Ectodermal cell (in vitro differentiated cells): ENCODE results near the gene PRTFDC1.

Source experiments
- H3K27ac ChIP-seq: 2 replicates; pipeline ENCODE4 v1.7.0; 2013; ENCODE audit warnings: mild to moderate bottlenecking, low read depth, low read length; ENCODE audit not compliant: insufficient read depth, poor library complexity, severe bottlenecking
- H3K27me3 ChIP-seq: 2 replicates; pipeline ENCODE4 v1.7.0; 2013; ENCODE audit warnings: mild to moderate bottlenecking, low read length; ENCODE audit not compliant: insufficient read depth, control insufficient read depth, poor library complexity, severe bottlenecking
- H3K36me3 ChIP-seq: one replicate; pipeline ENCODE4 v1.7.0; 2013; ENCODE audit warnings: low read length; ENCODE audit not compliant: control insufficient read depth, insufficient read depth
- H3K4me1 ChIP-seq: one replicate; pipeline ENCODE4 v1.7.0; 2013; ENCODE audit warnings: low read length; ENCODE audit not compliant: control insufficient read depth, insufficient read depth
- H3K4me3 ChIP-seq: 2 replicates; pipeline ENCODE4 v1.7.0; 2013; ENCODE audit warnings: low read depth, low read length, control low read depth; ENCODE audit not compliant: insufficient read depth
- H3K9me3 ChIP-seq: 2 replicates; pipeline ENCODE4 v1.7.0; 2013; ENCODE audit warnings: mild to moderate bottlenecking, low read length, moderate library complexity; ENCODE audit not compliant: control insufficient read depth
- WGBS, 2 experiments: methylation state at CpG; one replicate each; pipeline ENCODE4 v1.1.7; 2013; ENCODE audit warnings: missing lambda C conversion rate in 2 of 2; 5-methylcytosine and 5-hydroxymethylcytosine counted together

Gene PRTFDC1

GRCh38 chr10:24869354-24870015 is 82.9 kb downstream of the PRTFDC1 start:
- H3K27ac ChIP-seq, result no peak overlapping the region
- no peaks in the 10 kb centered on the region for H3K27me3 ChIP-seq
- H3K4me3 ChIP-seq, result no peak overlapping the region
- H3K36me3 ChIP-seq, result no peaks in the 10 kb centered on the region
- H3K4me1 ChIP-seq, result peaks cover 7% of the 10 kb centered on the region
- 71 to 93% methylated on average over 2 of the region's 2 CpGs for WGBS, 2 experiments
- no peaks in the 10 kb centered on the region for H3K9me3 ChIP-seq

- no peak overlapping the region for H3K4me3 ChIP-seq
- 78 to 81% methylated on average over 7 of the region's 7 CpGs for WGBS, 2 experiments
Observed at GRCh38 chr10:24866604-24867583, 85.5 kb downstream of the PRTFDC1 start.

GRCh38 chr10:24865783-24866182 is 86.6 kb downstream of the PRTFDC1 start:
- no peak overlapping the region for H3K4me3 ChIP-seq
- no peaks in the 10 kb centered on the region for H3K4me1 ChIP-seq
- no peaks in the 10 kb centered on the region for H3K27me3 ChIP-seq
- no peaks in the 10 kb centered on the region for H3K9me3 ChIP-seq
- H3K27ac ChIP-seq, result no peak overlapping the region
- 91 to 93% methylated on average over 3 of the region's 3 CpGs for WGBS, 2 experiments
- H3K36me3 ChIP-seq, result no peaks in the 10 kb centered on the region

More at GRCh38 chr10:24866604-24867583, 85.5 kb downstream of the PRTFDC1 start:
- no peaks in the 10 kb centered on the region for H3K27me3 ChIP-seq
- no peaks in the 10 kb centered on the region for H3K9me3 ChIP-seq
- H3K27ac ChIP-seq, result no peak overlapping the region
- H3K36me3 ChIP-seq, result no peaks in the 10 kb centered on the region
- peaks cover 1% of the 10 kb centered on the region for H3K4me1 ChIP-seq

- no peaks in the 10 kb centered on the region for H3K4me1 ChIP-seq
- H3K27ac ChIP-seq, result no peak overlapping the region
- H3K9me3 ChIP-seq, result no peaks in the 10 kb centered on the region
- WGBS, 2 experiments, result 97 to 99% methylated on average over 3 of the region's 3 CpGs
- H3K36me3 ChIP-seq, result no peaks in the 10 kb centered on the region
- no peaks in the 10 kb centered on the region for H3K27me3 ChIP-seq
- no peak overlapping the region for H3K4me3 ChIP-seq
Observed at GRCh38 chr10:24862589-24862988, 89.8 kb downstream of the PRTFDC1 start.

GRCh38 chr10:24858288-24859270 is 93.8 kb downstream of the PRTFDC1 start:
- no peaks in the 10 kb centered on the region for H3K36me3 ChIP-seq
- H3K4me3 ChIP-seq, result no peak overlapping the region
- no peaks in the 10 kb centered on the region for H3K9me3 ChIP-seq
- WGBS, 2 experiments, result 66% methylated on average over 10 of the region's 10 CpGs
- H3K4me1 ChIP-seq, result no peaks in the 10 kb centered on the region
- H3K27me3 ChIP-seq, result no peaks in the 10 kb centered on the region
- no peak overlapping the region for H3K27ac ChIP-seq

- H3K9me3 ChIP-seq, result no peaks in the 10 kb centered on the region
- no peak overlapping the region for H3K27ac ChIP-seq
- H3K4me3 ChIP-seq, result no peak overlapping the region
- no peaks in the 10 kb centered on the region for H3K4me1 ChIP-seq
- WGBS, 2 experiments, result 85 to 88% methylated on average over 8 of the region's 8 CpGs
- H3K36me3 ChIP-seq, result no peaks in the 10 kb centered on the region
- no peaks in the 10 kb centered on the region for H3K27me3 ChIP-seq
Observed at GRCh38 chr10:24857031-24857725, 95.2 kb downstream of the PRTFDC1 start.

GRCh38 chr10:24854256-24854655 is 98.2 kb downstream of the PRTFDC1 start:
- 93 to 94% methylated on average over 6 of the region's 6 CpGs for WGBS, 2 experiments
- Histone ChIP-seq H3K4me1 (peaks cover 3% of the 10 kb centered on the region), H3K36me3 (no peaks in the 10 kb centered on the region), H3K27ac (no peak overlapping the region), H3K27me3 (no peaks in the 10 kb centered on the region), H3K9me3 (no peaks in the 10 kb centered on the region), H3K4me3 (no peak overlapping the region)

- Histone ChIP-seq H3K27me3 (no peaks in the 10 kb centered on the region), H3K4me1 (peaks cover 3% of the 10 kb centered on the region), H3K9me3 (no peaks in the 10 kb centered on the region), H3K36me3 (no peaks in the 10 kb centered on the region), H3K27ac (no peak overlapping the region), H3K4me3 (no peak overlapping the region)
Observed at GRCh38 chr10:24853661-24854060, 98.7 kb downstream of the PRTFDC1 start.

GRCh38 chr10:24851629-24852028 is 100.8 kb downstream of the PRTFDC1 start:
- no peak overlapping the region for H3K4me3 ChIP-seq
- no peak overlapping the region for H3K27ac ChIP-seq
- peaks cover 9% of the 10 kb centered on the region for H3K4me1 ChIP-seq
- WGBS, 2 experiments, result 82 to 84% methylated on average over 11 of the region's 11 CpGs
- H3K27me3 ChIP-seq, result no peaks in the 10 kb centered on the region
- no peaks in the 10 kb centered on the region for H3K36me3 ChIP-seq
- H3K9me3 ChIP-seq, result no peaks in the 10 kb centered on the region
